ENCODE results near the gene MS4A12.
"Not testable (repeated sequence)": the region's sequence is repeated elsewhere in the genome, so short reads cannot be mapped to it uniquely, and the experiment has no call there.

MS4A12 gene

GRCh38 chr11:60513496-60514460 is 21.2 kb downstream of the MS4A12 start:
- no peak for DNase-seq

- DNase-seq = no peak
Observed at GRCh38 chr11:60515144-60515855, 22.7 kb downstream of the MS4A12 start, which contains the start of gene MS4A13. Gene MS4A13, plus strand, starts transcription at chr11:60515392. Its CDS starts 2,692 bp downstream, at chr11:60518084.

- DNase-seq = no peak
Observed at GRCh38 chr11:60528465-60528864, 35.9 kb downstream of the MS4A12 start.

- no peak for DNase-seq
Observed at GRCh38 chr11:60528934-60529333, 36.4 kb downstream of the MS4A12 start.

- no peak for DNase-seq
Observed at GRCh38 chr11:60530454-60531100, 38.0 kb downstream of the MS4A12 start.

GRCh38 chr11:60532383-60532782 is 39.8 kb downstream of the MS4A12 start:
- not testable (repeated sequence) for DNase-seq

GRCh38 chr11:60538627-60539026 is 46.0 kb downstream of the MS4A12 start:
- not testable (repeated sequence) for DNase-seq

GRCh38 chr11:60544077-60544476 is 51.5 kb downstream of the MS4A12 start:
- DNase-seq = no peak

All from activated effector memory CD4-positive, alpha-beta T cell treated with anti-CD3 and anti-CD28 coated beads, Interleukin-2, amount 50 U/mL, for 16 hours (primary cell).